Activated CD4-positive, CD25-positive, alpha-beta regulatory T cell treated with anti-CD3 and anti-CD28 coated beads, Interleukin-2, amount 50 U/mL, for 72 hours (primary cell): ENCODE data around the gene CERS1.

Experiments
- DNase-seq: peaks from one replicate; pipeline ENCODE4 v3.0.0; 2021

The CERS1 gene

DNA sequence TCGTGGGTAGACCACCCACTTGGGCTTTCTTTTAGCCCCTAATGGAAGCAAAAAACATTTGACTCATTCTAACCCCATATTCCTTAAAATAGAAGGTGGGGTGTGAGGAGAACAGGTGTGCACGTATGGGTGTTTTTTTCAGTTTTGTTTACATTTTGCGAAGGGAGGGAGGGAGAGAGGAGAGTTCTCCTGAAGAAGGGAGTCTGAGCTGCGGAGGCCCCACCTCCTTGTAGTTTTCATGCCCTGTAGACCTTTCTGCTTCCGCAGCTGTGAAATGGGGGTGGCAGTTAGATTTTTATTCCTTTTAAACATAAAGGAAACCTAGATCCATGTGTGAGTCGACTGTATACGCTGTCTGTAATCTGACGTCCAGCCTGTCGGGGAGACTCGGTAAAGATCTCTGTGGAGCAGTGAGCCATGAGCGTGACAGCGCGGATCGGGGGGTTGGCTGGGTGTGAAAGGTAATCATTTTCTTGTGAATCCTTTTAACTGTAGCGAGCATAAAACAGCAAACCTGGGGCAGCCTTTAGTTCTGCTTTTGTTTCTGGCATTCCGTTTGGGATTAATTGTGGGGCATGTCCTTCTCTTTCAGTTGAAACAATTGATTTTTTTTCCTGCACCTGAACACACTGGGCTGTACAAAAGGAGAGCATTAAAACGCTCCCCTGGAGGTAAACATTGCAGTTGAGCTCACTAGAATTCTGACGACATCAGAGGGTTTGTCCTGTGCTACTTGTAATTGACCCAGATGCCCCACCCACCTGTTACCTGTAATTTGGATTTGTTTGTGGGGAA lies 61.9 kb downstream of the CERS1 start:
- DNase-seq = no peak

DNA sequence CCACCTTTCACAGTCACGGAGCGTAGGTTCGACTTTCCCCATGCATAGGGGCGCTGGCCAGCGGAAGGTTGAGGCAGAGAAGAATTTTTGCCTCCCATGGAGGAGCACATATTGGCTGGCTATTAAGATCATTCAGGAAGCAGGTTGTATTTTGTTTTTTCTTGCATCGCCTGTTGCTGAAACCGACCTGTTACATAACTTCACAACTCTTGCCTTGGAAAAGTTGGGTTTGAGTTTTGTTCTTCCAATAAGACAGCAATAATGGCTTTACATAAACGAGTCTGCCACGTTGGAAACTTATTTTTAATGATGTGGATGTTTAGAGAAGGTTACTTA lies 62.8 kb downstream of the CERS1 start:
- no peak for DNase-seq

DNA sequence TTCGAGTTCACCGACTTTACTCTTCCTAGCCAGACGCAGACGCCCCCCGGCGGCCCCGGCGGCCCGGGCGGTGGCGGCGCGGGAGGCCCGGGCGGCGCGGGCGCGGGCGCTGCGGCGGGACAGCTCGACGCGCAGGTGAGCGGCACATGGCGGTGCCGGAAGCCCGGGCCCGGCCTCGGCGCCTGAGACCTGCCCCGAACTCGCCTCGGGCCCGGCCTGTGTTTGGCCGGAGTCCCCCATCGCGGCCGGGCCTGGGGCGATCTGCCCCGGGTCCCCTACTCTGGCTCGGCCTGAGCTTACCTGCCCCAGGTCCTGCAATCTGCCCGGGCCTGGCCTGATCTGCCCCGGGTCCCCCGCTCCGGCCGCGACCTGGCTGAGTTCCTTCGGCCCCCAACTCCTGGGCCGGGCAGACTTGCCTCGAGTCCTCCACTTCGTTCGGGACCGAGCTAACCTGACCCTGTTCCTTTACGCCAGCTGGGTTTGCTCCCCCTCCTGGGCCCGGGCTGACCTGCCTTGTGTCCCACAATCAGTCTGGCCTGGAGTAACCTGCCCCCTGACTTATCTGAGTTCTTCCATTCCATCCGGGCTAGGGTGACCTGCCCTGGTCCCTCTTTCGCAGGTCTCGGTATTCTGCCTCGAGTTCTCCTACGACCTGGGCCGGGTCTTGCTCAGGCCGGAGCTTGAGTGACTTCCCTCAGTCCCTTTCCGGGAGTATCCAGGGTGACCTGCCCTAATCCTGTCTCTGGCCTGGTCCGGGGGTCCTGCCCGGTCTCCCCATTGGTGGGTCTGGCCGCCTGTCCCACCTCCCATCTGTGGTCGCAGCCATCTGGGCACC lies 63.4 kb downstream of the CERS1 start:
- no peak for DNase-seq

DNA sequence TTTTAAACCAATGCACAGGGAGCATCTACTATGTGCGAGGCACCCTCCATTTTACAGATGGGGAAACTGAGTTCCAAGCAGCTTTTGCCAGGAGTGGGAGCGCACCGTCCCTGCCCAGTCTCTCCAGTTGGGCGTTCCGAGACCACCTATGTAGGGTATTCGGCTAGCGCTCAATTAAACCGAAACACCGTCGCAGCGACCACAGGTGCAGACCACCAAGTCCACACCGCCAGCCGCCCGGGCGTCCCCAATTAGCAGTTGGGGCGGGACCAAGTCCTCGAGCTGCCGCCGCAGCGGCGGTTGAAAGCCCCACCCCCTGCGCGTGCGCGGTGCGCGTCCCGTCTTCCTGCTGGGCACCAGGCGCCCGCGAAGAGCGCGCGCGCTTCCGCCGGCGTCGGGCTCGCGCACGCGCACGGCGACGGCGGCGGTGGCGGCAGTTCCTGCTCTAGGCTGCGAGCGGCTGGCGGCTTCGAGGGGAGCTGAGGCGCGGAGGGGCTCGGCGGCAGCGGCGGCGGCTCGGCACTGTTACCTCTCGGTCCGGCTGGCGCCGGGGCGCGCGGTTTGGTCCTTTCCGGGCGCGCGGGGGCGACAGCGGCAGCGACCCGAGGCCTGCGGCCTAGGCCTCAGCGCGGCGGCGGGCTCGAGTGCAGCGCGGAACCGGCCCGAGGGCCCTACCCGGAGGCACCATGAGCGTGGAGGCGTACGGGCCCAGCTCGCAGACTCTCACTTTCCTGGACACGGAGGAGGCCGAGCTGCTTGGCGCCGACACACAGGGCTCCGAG lies 64.2 kb downstream of the CERS1 start, which contains the start of gene UPF1:
Gene UPF1, plus strand, starts transcription at position 436 of the 782 bp plus-strand sequence. Its CDS starts 251 bp downstream, at position 687.
- DNase-seq = peak; percentile 98

DNA sequence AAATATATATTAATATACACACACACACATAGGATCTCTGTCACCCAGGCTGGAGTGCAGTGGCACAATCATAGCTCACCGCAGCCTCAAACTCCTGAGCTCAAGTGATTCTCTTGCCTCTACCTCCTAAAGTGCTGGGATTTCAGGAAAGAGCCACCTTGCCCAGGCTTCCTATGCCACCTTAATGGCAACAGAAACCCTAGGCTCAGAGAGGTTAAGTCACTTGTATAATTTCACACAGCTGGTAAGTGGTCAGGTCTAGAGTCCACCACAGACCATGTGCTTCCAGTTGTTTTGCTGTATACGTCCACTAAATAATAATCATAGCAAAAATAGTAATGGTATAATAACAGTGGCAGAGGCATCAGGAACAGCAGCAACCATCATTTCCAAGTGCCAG lies 65.5 kb downstream of the CERS1 start:
- no peak for DNase-seq

DNA sequence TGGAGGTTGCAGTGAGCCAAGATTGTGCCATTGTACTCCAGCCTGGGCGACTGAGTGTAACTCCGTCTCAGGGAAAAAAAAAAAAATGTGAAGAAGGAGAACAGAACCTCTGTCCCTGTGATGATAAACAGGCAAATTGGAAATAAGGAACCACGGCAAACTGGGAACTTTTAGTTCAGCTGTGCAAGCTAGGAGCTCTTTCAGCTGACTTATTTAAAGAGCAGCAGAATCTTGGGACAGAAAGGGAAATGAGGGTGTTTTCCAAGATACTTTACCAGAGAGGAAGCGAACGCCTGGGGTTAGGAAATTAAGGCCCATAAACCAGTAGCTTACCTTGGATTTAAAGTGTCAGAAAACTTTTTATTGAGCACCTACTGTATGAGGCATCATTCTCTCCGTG lies 67.2 kb downstream of the CERS1 start:
- no peak for DNase-seq
